ENCODE data around the gene EYS.

EYS gene

DNA sequence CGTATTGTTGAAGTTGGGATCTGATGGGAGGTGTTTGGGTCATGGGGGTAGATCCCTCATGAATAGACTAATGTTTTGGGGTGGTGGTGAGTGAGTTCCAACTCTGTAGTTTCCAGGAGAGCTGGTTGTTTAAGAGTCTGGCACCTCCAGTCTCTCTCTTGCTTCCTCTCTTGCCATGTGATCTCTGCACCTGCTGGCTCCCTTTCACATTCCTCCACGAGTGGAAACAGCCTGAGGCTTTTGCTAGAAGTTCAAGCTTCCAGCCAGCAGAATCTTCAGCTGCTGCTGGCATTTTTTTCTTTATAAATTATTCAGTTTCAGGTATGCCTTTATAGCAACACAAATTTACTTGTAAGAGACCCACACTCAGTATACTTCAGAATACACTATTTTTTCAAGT, 1021.6 kb downstream of the EYS start:
- no peak for DNase-seq (ENCODE audit: low read depth, low spot score)
- H3K27ac ChIP-seq = no peak overlapping the region

DNA sequence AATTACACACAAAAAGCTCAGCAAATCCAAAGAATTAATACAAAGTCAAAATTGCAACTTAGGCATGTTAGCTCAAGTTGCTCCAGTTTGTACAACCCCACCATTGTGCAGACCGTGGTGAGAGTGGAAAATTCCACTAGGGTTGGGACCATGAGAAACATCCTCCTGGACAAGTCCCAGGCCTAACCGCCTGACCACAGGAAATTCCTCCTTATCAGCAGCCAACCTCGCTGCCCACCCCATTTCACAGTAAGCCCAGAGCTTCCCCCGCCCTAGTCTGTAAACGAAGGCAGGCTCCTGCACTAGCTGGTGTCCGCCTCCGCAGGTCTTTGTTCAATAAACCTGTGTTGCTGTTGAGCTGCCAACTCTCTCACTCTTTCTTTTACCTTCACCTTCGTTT, 1023.3 kb downstream of the EYS start:
- DNase-seq (ENCODE audit: low read depth, low spot score) = no peak
- no peak overlapping the region for H3K27ac ChIP-seq

DNA sequence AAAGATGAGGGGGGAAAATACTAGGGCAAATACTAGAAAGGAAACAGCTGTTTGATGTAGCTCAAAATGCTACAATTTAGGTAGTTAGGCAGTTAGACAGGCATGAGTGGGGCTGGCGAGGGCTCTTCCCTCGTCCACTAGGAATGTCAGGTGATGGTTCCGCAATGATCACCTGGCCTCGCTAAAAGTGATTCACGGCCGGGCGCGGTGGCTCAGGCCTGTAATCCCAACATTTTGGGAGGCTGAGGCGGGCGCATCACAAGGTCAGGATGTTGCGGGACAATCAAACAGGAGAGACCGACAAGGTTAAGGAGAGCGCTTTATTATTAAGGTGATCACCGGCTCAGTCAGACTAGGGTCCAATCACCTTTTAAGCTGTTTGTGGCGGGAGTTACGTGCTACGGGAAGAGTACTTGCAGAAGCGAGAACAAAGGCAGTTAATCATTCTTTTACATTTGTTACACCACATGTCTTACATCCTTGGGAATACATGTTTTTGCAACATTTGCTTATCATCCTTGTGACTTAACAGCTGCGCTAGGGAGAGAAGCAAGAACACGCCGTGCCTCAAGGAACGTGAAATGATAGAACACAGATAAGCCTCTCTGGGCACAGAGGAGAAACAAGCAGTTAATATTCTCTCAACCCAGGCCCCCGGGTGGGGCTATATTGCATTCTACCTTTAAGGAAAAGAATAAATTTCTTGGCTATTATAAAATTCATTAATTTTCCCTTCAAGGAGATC, 1025.4 kb downstream of the EYS start:
- H3K27ac ChIP-seq = no peak overlapping the region
- DNase-seq (ENCODE audit: low read depth, low spot score) = no peak

DNA sequence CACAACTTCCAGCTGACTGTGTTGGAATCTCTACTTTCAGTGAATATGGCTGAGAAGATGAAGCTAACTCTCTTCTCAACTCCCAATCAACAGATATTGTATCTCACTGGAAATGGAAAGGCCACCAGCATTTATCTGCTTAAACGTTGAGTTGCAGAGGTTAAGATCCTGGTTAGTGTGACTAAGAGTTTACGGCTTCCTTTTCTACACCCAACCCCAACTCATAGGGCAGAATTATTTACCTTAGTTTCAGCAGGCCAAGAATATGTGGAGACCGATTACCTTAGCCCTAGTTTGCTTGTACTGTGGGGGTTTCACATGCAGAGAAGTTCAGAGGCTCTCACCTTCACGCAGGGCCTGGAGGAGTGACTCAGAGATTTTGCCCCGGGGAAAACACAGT, 1026.6 kb downstream of the EYS start:
- no peak overlapping the region for H3K27ac ChIP-seq
- no peak for DNase-seq (ENCODE audit: low read depth, low spot score)

DNA sequence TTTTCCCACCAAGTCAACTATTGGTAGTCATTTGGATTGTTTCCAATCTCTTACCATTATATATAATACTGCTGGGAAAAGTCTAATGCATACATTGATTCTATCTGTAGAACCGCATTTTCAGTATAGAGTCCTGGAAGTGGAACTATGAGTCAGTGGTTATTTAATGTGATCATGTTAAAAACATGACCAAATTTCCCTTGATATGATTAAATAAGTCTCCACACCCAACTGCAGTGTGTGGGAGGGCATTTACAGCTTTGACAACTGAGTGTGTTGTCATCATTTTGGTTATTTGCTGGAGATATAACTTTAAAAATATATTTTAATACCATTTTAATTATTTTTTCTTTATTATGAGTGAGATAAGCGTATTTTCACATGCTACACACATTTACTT, 1027.6 kb downstream of the EYS start:
- H3K27ac ChIP-seq = no peak overlapping the region
- DNase-seq (ENCODE audit: low read depth, low spot score) = no peak

DNA sequence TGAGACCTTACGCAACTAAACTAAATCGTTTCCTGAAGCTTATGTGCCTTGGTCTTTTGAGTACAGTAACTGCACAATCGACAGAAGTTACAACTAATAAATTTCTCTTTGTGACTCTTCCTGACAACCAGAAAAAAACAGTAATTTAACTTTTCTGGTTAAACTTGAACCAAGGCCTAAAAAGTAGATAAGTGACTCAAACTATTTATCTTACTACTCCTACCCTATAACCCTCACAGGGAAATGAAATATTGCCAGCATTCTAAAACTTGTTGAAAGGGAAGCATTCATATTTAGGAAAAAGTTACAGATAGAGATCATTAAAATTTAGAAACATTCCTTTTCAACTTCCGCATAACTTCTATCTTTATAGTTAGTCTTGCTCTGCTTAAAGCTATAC, 1034.4 kb downstream of the EYS start:
- no peak overlapping the region for H3K27ac ChIP-seq
- no peak for DNase-seq (ENCODE audit: low read depth, low spot score)

DNA sequence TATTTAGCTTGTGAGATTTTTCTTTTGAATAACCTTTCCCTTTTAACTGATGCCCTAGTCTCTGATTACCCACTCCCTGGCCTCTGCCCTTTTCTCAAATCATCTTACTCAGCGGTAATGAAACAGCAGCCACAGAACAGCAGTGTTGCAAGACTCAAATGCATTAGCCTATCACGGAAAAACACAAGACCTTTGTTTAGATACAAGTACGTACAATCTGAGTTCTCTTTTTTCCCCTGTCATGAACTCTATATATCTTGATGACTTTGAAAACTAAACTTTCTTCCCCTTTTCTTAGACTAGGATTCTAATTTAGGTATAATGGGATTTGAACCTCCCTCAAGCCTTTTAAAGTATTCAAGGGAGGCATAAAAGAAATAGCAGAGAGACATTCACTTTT, 1034.9 kb downstream of the EYS start:
- DNase-seq (ENCODE audit: low read depth, low spot score) = no peak
- no peak overlapping the region for H3K27ac ChIP-seq

DNA sequence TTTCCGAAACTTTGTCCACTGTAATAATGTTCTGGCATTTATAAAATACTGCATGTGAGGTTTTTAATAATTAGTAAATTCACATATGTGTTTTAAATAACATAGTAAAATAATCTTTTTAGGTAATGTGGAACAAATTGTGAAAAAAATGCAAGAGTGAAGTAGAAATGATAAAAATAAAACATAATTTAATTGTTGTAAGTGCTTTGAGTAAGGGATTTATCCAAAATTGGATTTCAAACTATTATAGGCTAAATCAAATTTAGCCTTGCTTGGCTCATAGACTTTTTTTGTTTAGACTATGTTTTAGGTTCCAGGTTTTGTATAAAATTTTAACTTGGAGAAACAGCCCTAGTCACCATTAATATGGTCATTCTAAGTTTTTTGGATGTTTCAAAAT, 1041.9 kb downstream of the EYS start:
- no peak overlapping the region for H3K27ac ChIP-seq

DNA sequence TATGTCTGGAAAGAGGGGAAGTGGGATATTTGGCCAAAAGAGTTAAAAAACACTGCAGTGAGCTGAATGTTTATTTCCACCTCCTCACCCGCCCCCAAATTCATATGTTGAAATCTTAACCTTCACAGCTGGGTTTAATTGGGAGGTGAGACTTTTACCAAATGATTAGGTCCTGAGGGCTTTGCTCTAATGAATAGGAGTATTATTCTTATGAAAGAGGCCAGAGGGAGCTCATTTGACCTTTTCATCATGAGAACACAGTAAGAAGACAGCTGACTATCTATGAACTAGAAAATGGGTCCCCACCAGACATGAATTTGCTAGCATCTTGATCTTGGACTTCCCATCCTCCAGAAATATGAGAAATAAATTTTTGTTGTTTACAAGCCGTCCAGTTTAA, 1042.5 kb downstream of the EYS start:
- DNase-seq (ENCODE audit: low read depth, low spot score) = no peak
- no peak overlapping the region for H3K27ac ChIP-seq

More for the DNA sequence above, 1041.9 kb downstream of the EYS start:
- no peak for DNase-seq (ENCODE audit: low read depth, low spot score)

DNA sequence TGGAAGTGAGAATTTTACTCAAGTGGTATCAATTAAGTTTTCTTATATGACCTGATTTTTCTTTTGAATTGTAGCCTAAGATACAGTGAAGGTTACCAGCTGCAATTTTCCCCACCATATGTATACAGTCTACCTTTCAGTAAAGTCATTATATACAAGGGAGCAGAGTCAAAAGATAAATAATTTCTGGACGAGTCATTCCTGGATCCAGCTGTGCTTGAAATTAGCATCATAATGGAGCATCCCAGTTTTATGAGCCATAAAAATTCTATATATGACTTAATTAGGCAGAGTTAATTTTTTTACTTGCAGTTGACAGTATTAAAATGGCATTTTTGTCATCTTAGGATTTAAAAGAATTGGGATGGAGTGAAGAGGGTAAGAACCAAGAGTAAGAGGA, 1063.0 kb downstream of the EYS start:
- no peak overlapping the region for H3K27ac ChIP-seq
- DNase-seq (ENCODE audit: low read depth, low spot score) = no peak

DNA sequence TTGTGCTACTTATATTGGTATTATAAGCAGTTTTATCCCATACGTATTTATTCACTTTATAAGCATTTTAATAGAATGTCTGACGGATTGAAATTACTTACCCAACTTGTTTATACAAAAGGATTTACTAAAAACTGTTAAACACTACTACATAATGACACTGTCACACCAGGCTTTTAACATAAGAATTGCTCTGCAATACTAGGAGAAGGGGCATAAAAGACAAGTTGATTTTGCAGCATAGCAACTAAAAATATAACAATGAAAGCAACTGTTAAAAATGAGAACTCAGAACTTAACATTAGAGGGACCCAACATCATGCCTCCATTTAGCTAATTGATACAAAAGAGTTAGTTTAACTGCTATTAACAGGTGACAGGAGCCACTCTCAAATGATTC, 1076.1 kb downstream of the EYS start:
- DNase-seq (ENCODE audit: low read depth, low spot score) = no peak
- no peak overlapping the region for H3K27ac ChIP-seq

DNA sequence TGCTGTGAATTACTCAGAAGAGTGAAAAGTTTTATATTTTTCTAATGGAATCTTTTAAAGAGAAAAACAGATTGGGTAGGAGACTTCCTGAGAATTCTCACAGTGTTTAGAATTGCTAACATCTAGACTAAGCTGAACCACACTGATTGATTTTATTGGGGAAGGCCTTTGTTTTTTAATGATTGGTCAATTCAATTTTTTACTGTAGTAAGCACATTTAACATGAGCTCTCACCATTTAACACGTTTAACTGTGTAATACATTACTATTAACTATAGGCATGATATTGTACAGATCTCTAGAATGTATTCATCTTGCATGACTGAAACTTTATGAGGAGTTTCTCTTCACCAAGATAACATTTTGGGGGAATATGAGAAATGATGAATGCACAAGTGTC, 1084.1 kb downstream of the EYS start:
- no peak overlapping the region for H3K27ac ChIP-seq
- DNase-seq (ENCODE audit: low read depth, low spot score) = no peak

DNA sequence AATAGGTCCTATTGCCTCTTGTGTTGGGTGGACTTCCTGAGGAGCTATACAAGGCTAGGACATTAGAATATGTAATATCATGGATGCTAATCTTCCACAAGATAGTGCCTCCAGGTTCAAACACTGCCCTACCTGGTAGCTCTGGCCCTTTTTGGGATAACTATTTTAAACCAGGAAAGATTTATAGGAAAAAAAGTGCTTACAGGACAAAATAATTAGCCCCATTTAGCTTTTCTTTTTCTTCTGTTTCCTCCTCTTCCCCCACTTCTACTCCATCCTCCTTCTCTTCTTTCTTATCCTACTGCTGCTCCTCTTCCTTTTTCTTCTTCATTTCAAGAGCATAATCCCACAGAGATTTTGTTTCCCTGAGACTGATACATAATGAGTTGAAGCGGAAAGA, 1104.0 kb downstream of the EYS start:
- no peak for DNase-seq (ENCODE audit: low read depth, low spot score)

DNA sequence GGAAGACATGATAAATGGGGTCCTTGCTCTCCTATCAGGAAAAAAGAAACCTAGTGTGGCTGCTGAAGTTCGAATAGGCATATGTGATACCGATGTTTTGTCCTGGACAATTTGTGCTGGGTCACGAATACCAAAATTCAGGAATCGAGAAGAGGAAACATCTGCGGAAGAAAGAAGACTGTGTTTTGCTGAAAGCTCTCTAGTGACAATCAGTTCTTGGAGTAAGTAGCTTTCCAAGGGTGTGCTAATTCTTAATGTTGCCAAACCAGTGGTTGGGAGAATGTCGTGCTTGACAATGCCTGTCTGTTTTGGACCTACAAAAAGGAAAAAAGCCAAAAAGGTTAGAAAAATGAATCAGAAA, 1115.4 kb downstream of the EYS start:
- H3K27ac ChIP-seq = no peak overlapping the region
- DNase-seq (ENCODE audit: low read depth, low spot score) = no peak

More for the DNA sequence above, 1104.0 kb downstream of the EYS start:
- H3K27ac ChIP-seq = no peak overlapping the region

DNA sequence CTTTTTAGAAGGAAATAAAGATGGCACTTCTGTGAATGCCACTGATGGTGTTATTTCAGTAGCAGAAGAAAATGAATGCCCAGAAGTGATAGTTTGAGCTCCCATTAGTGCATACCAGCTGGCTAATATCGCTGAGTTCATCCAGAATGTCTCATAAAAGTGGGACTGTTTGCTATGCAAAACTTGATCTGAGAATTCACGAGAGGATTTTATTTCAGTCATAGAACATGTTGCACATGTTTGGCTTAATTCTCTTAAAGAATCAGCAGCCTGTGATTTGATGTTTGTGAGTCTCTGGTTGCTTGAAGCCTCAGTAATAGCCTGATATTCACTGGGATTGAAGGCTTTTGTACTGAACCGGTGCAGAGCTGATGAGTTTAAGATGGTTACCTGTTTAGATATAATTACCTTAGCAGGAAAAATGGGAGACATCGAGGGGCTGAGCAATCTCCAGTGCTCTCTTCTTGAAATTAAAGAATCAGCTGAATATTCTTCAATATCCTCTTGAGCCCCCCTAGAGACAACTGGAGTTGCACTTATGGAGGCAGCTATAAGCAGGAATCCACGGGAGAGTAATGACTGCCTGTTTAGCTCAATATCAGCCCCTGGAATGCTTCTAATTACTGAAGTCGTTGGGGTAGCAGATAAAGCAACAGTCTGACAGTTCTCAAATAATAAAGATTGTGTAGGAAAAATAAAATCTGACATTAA, 1115.9 kb downstream of the EYS start:
- no peak overlapping the region for H3K27ac ChIP-seq
- no peak for DNase-seq (ENCODE audit: low read depth, low spot score)

DNA sequence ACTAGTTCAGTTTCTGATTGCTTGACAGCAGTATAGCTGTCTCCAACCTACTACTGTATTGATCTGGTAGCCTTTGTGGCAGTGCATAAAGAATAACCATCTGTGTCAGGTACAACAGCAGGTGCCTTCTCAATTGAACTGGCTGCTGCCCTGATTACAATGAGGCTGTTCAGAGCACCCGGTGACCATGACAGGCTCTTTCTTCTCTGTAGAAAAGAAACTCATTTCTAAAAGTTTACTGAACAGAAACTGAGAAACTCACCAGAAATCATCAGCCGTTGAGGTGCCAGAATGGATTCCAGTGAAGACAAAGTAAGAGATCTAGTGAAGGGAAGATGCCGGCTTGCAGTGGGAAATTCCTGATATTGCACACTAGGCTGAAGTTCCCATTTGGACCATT, 1117.1 kb downstream of the EYS start:
- no peak overlapping the region for H3K27ac ChIP-seq
- no peak for DNase-seq (ENCODE audit: low read depth, low spot score)

DNA sequence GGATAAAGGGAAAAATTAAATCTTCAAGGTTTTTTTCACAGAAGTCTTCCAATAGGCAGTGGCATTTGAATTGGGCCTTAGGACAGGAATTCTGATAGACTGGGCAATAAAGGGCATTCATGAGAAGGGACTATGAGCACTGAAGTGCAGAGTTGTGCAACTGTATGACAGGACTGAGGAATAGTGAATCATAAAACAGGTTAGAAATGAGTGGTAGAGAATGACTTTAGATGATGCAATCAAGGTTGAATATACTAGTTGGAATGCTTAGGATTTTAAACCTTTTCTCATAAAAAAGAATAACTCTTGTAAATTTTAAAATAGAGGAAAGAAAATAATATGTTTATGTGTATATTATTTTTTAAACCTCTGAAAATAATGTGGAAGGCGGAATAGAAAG, 1126.7 kb downstream of the EYS start:
- DNase-seq (ENCODE audit: low read depth, low spot score) = peak; percentile 37
- peak overlapping the region; percentile 25 for H3K27ac ChIP-seq

DNA sequence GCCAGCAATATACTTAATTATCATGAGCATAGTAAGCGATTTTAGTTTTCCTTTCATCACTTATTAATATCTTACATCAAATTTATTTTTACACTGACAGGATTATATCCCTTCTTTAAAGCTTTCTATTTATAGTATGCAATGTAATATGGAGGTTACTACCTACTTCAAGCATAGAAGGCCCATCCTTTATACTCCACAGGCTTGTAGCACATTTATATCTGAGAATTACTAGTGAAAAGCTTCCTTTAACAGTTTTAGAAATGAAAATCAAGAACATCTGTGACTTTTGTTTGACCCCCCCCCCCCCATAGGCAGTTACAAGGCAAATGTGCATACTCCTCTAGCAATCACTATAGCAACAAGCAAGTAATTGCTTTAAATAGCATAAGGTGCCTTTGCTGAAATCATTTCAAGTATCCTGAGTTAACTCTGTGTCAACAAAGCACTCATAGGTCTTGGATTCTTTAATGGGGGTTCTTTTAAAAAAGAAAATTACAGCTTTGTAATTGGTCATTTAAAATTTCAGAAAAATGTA, 1153.7 kb downstream of the EYS start:
- H3K27ac ChIP-seq = no peak overlapping the region
- no peak for DNase-seq (ENCODE audit: low read depth, low spot score)

DNA sequence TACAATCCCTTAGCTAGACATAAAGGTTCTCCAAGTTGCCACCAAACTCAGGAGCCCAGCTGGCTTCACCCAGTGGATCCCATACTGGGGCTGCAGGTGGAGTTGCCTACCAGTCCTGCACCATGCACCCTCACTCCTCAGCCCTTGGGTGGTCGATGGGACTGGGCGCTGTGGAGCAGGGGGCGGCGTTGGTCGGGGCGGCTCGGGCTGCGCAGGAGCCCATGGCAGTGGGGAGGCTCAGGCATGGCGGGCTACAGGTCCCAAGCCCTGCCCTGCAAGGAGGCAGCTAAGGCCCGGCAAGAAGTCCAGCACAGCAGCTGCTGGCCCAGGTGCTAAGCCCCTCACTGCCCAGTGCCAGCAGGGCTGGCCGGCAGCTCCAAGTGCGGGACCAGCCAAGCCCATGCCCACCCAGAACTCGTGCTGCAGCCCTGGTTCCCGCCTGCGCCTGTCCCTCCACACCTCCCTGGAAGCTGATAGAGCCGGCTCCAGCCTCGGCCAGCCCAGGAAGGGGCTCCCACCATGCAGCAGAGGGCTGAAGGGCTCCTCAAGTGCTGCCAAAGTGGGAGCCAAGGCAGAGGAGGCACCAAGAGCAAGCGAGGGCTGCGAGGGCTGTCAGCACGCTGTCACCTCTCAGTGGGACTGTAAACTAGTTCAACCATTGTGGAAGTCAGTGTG, 1159.3 kb downstream of the EYS start:
- no peak for DNase-seq (ENCODE audit: low read depth, low spot score)
- H3K27ac ChIP-seq = no peak overlapping the region

DNA sequence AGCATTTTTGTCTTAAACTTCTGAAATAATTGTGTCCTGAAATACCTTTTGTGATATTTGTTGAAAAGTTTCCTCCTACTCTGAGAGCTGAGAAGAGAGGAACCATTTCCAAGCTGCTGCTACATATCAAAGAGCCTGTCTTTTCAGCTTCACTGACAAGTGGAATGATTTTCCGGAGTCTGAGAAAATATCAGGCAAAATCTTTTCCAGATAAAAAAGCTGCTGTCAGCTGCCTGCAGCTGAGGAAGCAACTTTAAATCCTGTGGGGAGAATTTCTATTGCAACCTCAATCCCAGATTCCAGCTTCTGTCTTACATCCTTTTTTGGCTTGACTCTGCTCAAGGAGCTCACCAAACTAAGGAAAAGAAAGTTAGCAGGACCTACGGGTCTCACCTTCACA, 1167.1 kb downstream of the EYS start:
- DNase-seq (ENCODE audit: low read depth, low spot score) = no peak
- no peak overlapping the region for H3K27ac ChIP-seq

DNA sequence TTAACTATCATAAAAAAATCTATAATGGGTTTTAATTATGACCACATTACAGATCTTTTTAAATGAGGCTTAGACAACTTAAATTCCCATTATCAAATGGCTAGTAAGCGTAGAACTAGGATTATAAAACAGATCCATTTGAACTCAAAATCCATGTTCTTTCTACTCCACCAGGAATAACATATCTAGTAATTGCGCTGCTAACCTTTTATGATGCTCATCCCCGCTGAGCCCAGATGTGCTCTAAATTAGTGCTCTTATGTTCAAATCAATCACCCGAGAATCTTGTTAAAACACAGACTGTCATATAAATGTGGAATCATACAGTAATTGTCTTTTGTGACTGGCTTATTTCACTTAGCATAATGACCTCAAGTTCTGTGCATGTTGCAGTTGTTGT, 1168.3 kb downstream of the EYS start:
- no peak for DNase-seq (ENCODE audit: low read depth, low spot score)
- H3K27ac ChIP-seq = no peak overlapping the region

Measured in epithelial cell of prostate (primary cell).